ENCODE data around the gene MTG2.

GRCh38 chr20:62176866-62177265 lies 6.0 kb upstream of the MTG2 start:
- TF ChIP-seq HDAC2 (IDR thresholded peaks at IDR 0.05; ENCODE audit: borderline replicate concordance in 1 of 2, low read depth in 2 of 2, low read length in 2 of 2) = no peak
- no peak for TF ChIP-seq ATF3 (IDR thresholded peaks at IDR 0.05; ENCODE audit: insufficient read depth, low read depth, low read length)
- TF ChIP-seq CTCF (IDR thresholded peaks at IDR 0.05; ENCODE audit: control extremely low read depth in 1 of 3, insufficient read depth in 1 of 3, low read depth in 1 of 3, low read length in 3 of 3) = no peak
- TF ChIP-seq POLR2A (IDR thresholded peaks at IDR 0.05; ENCODE audit: control extremely low read depth in 1 of 2, low read depth in 2 of 2, low read length in 2 of 2) = no peak
- no peak for TF ChIP-seq TAF1 (IDR thresholded peaks at IDR 0.05; ENCODE audit: low read depth, low read length)
- no peak for TF ChIP-seq EZH2 (IDR thresholded peaks at IDR 0.05; ENCODE audit: low read depth, low read length, severe bottlenecking)
- no peak for TF ChIP-seq TBP (IDR thresholded peaks at IDR 0.05; ENCODE audit: low read depth, low read length)
- no peak for TF ChIP-seq ATF2 (IDR thresholded peaks at IDR 0.05; ENCODE audit: low read length)
